HepG2 (cell line): ENCODE measurements around the gene MGAT2. TPM values are rescaled to one million over a fixed set of nuclear protein-coding genes. Genes with fewer than 3 reads are reported as not detected.

Experiments
- ATAC-seq: fragments of 200-7000 bp; cut with Tn5 transposase; 3 replicates; pipeline ENCODE4 v1.9.1; 2020; ENCODE audit warnings: mild to moderate bottlenecking, moderate library complexity
- BruUV-seq: library from RNA; stranded (reverse); fragments of 400-500 nt; replicated peaks from 2 replicates; lab custom pipeline; 2021; lab: Mats Ljungman, UMichigan
- CTCF ChIA-PET: fragments of 300-600 bp; formaldehyde crosslinking; extraction: SDS; loops from one replicate; lab custom pipeline; 2021; ENCODE audit warnings: low total read pairs, inconsistent platforms, low intra/inter-chr PET ratio; lab: Yijun Ruan, JAX
- POLR2A ChIA-PET: fragments of 350-600 bp; sonication (Branson Sonifier 250); formaldehyde crosslinking; loops from one replicate; lab custom pipeline; 2020; ENCODE audit warnings: antibody characterized with exemption, inconsistent platforms; lab: Yijun Ruan, JAX
- DNase-seq: peaks from one replicate; pipeline ENCODE4 v3.0.0-alpha.2; 2015; ENCODE audit warnings: low spot score
- FAIRE-seq: peaks from 3 replicates; lab custom pipeline; 2011; peaks lifted over from hg19 to GRCh38; lab: Jason Lieb, UNC
- H2AFZ ChIP-seq: one replicate; pipeline ENCODE4 v1.6.1; 2011; ENCODE audit warnings: low read length, inconsistent platforms
- H3K27ac ChIP-seq: fragments of 300-600 bp; 3 replicates; pipeline ENCODE4 v1.8.0; 2011; ENCODE audit warnings: mixed run types, mild to moderate bottlenecking, mixed read lengths, low read length, inconsistent platforms; ENCODE audit not compliant: insufficient read depth; ENCODE audit errors: extremely low read length
- H3K27me3 ChIP-seq, 2 experiments: fragments of 200-600 bp in 1 of 2; 2 replicates in 1 of 2; 3 replicates in 1 of 2; pipeline versions ENCODE4 v1.6.0 to v1.8.0; 2011; ENCODE audit warnings: low read length in 2 of 2, mild to moderate bottlenecking in 2 of 2, moderate library complexity in 2 of 2, inconsistent platforms in 1 of 2; ENCODE audit not compliant: insufficient read depth in 2 of 2, control insufficient read depth in 1 of 2
- H3K36me3 ChIP-seq, 2 experiments: fragments of 200-600 bp in 1 of 2; replicated peaks in 1 of 2; 2 replicates in 1 of 2; 3 replicates in 1 of 2; pipeline versions ENCODE4 v1.5.1 to v1.8.0; 2011; ENCODE audit warnings: low read length in 2 of 2, inconsistent platforms in 1 of 2; ENCODE audit not compliant: insufficient read depth in 2 of 2, control insufficient read depth in 1 of 2
- H3K4me1 ChIP-seq: 2 replicates; pipeline ENCODE4 v1.5.1; 2012; ENCODE audit warnings: low read length, inconsistent platforms; ENCODE audit not compliant: insufficient read depth
- H3K4me2 ChIP-seq: 2 replicates; pipeline ENCODE4 v1.6.0; 2011; ENCODE audit warnings: low read depth, low read length, inconsistent platforms
- H3K4me3 ChIP-seq, 3 experiments: fragments of 200-600 bp in 1 of 3; sonication (generic), shearing (Covaris generic) in 1 of 3; replicated peaks in 1 of 3; 2 replicates each; pipeline ENCODE4 v1.5.1; 2011 to 2016; ENCODE audit warnings: low read length in 3 of 3, inconsistent platforms in 2 of 3, low read depth in 2 of 3, mild to moderate bottlenecking in 2 of 3, control low read depth in 1 of 3, mixed read lengths in 1 of 3; ENCODE audit not compliant: insufficient read depth in 1 of 3
- H3K79me2 ChIP-seq: one replicate; pipeline ENCODE4 v1.6.1; 2011; ENCODE audit warnings: low read length, inconsistent platforms; ENCODE audit not compliant: insufficient read depth
- H3K9ac ChIP-seq: 2 replicates; pipeline ENCODE4 v1.6.0; 2011; ENCODE audit warnings: mild to moderate bottlenecking, low read depth, low read length, inconsistent platforms; ENCODE audit not compliant: insufficient read depth
- H3K9me3 ChIP-seq: 2 replicates; pipeline ENCODE4 v1.5.1; 2012; ENCODE audit warnings: mild to moderate bottlenecking, low read length
- H4K20me1 ChIP-seq: 2 replicates; pipeline ENCODE4 v1.6.0; 2011; ENCODE audit warnings: inconsistent platforms, mild to moderate bottlenecking, low read length, moderate library complexity; ENCODE audit not compliant: insufficient read depth
- AGO2 ChIP-seq: fragments of 200-400 bp; formaldehyde crosslinking; optimal IDR thresholded peaks from 2 replicates; pipeline ENCODE3; 2017; ENCODE audit warnings: mild to moderate bottlenecking, low read depth, low read length, moderate library complexity
- BORCS8-MEF2B ChIP-seq: sonication (generic); formaldehyde crosslinking; IDR thresholded peaks from 2 replicates; pipeline ENCODE4 v1.8.0; 2022; ENCODE audit warnings: mild to moderate bottlenecking, missing genetic modification reagents
- ETV6 ChIP-seq: sonication (generic); formaldehyde crosslinking; conservative IDR thresholded peaks from 2 replicates; pipeline ENCODE4 v1.4.0; 2020; ENCODE audit warnings: missing genetic modification reagents
- MAFG ChIP-seq: sonication (generic); formaldehyde crosslinking; IDR thresholded peaks from 2 replicates; pipeline ENCODE4 v1.5.1; 2020; ENCODE audit warnings: mild to moderate bottlenecking, missing genetic modification reagents
- U2AF2 ChIP-seq: fragments of 200-400 bp; formaldehyde crosslinking; IDR thresholded peaks from 2 replicates; pipeline ENCODE4 v1.6.1; 2017; ENCODE audit warnings: low read depth, mild to moderate bottlenecking, low read length
- ZC3H4 ChIP-seq: sonication (generic); formaldehyde crosslinking; IDR thresholded peaks from 2 replicates; pipeline ENCODE4 v1.4.0; 2020; ENCODE audit warnings: missing genetic modification reagents, borderline replicate concordance
- ZNF44 ChIP-seq: sonication (generic); formaldehyde crosslinking; IDR thresholded peaks from 2 replicates; pipeline ENCODE4 v1.5.1; 2020; ENCODE audit warnings: mild to moderate bottlenecking, missing genetic modification reagents
- ZNF674 ChIP-seq: sonication (generic); formaldehyde crosslinking; IDR thresholded peaks from 2 replicates; pipeline ENCODE4 v1.5.0; 2020; ENCODE audit warnings: low read depth, mild to moderate bottlenecking, missing genetic modification reagents
- ZNF709 ChIP-seq: sonication (generic); formaldehyde crosslinking; IDR thresholded peaks from 2 replicates; pipeline ENCODE4 v1.5.0; 2020; ENCODE audit warnings: mild to moderate bottlenecking, missing genetic modification reagents
- WGBS: methylation state at CpG from one replicate; pipeline ENCODE4 v1.1.6; 2017; ENCODE audit warnings: low lambda C conversion rate; 5-methylcytosine and 5-hydroxymethylcytosine counted together
- in situ Hi-C: cut with HindIII; loops from 2 replicates; pipeline ENCODE4 v1.10.0; 2017; ENCODE audit warnings: low pct_unique_long_range_greater_than_20kb; ENCODE audit not compliant: extremely low pct_ligation_motif_present
- intact Hi-C: fragments of 100-400 bp; cut with micrococcal nuclease; formaldehyde crosslinking; loops from one replicate; pipeline ENCODE4 v1.10.0; 2022; ENCODE audit not compliant: unreplicated experiment
- polyA plus RNA-seq, 8 experiments: library from polyadenylated mRNA; depleted of rRNA in 3 of 8; stranded (reverse) in 7 of 8; unstranded in 1 of 8; fragments of >200 nt; fragmentation: Illumina TruSeq in 4 of 8; extraction: Trizol in 4 of 8; gene quantifications; 2 replicates each; pipeline versions ENCODE4 v1.2.1 to v1.2.3, GENCODE V29; 2011 to 2016; ENCODE audit warnings: low read depth in 4 of 8, missing spikeins in 1 of 8, mixed read lengths in 1 of 8; ENCODE audit not compliant: insufficient read depth in 1 of 8
- total RNA-seq, 5 experiments: library from RNA; depleted of rRNA; stranded (reverse); fragments of >200 nt; fragmentation: Illumina TruSeq; extraction: Trizol; gene quantifications; 2 replicates each; pipeline ENCODE4 v1.2.3, GENCODE V29; 2016; ENCODE audit warnings: low read depth in 1 of 5
- TF ChIP-seq, protein P1 (sequence below): sonication (generic); IDR thresholded peaks from 2 replicates; pipeline ENCODE4 v1.6.1; 2016; ENCODE audit warnings: low read depth, borderline replicate concordance
- TF ChIP-seq, protein P2 (sequence below): sonication (generic); formaldehyde crosslinking; IDR thresholded peaks from 2 replicates; pipeline ENCODE4 v1.4.0; 2020; ENCODE audit warnings: missing genetic modification reagents
- TF ChIP-seq, protein P3 (sequence below): sonication (generic); formaldehyde crosslinking; IDR thresholded peaks from 2 replicates; pipeline ENCODE4 v1.9.0; 2021; ENCODE audit warnings: missing genetic modification reagents, borderline replicate concordance
- TF ChIP-seq, protein P4 (sequence below): sonication (generic); formaldehyde crosslinking; IDR thresholded peaks from 2 replicates; pipeline ENCODE4 v1.9.0; 2021; ENCODE audit warnings: missing genetic modification reagents, mild to moderate bottlenecking, borderline replicate concordance

The MGAT2 gene
- total and polyA plus RNA-seq, 2 of the 13 experiments (the other 11 are each of a cell fraction or from before 2014, with no cell fraction given), result 12.9 to 51.9 TPM

DNA sequence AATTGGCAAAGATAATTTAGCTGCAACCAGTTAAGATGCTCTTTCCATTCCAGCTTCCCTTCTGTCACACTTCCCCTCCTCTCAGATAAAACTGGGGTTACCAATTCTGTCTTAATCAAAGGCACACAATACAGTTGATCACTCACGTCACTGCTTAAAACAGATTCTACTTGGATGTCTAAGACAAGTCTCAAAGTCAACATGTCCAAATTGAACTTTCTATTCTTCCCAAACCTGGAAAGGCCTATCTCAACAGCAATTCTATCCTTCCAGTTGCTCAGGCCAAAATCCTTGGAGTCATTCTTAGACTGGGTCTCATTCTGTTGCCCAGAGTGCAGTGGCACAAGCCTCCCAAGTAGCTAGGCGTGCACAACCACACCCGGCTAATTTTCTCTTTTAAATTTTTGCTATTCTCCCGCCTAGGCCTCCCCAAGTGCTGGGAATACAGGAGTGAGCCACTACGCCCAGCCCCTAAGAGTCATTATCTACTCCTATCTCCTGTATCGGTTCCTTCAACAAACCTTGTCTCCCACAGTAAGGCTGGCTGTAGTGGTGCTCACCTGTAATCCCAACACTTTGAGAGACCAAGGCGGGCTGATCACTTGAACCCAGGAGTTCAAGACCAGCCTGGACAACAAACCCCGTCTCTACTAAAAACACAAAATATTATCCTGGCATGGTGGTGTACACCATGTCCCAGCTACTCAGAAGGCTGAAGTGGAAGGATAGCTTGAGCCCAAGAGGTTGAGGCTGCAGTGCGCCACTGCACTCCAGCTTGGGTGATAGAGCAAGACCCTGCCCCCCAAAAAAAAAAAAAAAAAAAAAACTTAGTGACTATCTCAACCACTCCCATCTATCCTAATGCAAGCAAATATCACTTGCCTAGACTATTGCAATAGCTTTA is 39.1 kb upstream of the MGAT2 start (continued):
- TF ChIP-seq BORCS8-MEF2B (CRISPR knock-in tag), result no peak
- no peak for TF ChIP-seq U2AF2
- TF ChIP-seq, protein P1, sequence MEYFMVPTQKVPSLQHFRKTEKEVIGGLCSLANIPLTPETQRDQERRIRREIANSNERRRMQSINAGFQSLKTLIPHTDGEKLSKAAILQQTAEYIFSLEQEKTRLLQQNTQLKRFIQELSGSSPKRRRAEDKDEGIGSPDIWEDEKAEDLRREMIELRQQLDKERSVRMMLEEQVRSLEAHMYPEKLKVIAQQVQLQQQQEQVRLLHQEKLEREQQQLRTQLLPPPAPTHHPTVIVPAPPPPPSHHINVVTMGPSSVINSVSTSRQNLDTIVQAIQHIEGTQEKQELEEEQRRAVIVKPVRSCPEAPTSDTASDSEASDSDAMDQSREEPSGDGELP, result no peak
- TF ChIP-seq MAFG (CRISPR knock-in tag), result no peak
- TF ChIP-seq ETV6, result no peak

DNA sequence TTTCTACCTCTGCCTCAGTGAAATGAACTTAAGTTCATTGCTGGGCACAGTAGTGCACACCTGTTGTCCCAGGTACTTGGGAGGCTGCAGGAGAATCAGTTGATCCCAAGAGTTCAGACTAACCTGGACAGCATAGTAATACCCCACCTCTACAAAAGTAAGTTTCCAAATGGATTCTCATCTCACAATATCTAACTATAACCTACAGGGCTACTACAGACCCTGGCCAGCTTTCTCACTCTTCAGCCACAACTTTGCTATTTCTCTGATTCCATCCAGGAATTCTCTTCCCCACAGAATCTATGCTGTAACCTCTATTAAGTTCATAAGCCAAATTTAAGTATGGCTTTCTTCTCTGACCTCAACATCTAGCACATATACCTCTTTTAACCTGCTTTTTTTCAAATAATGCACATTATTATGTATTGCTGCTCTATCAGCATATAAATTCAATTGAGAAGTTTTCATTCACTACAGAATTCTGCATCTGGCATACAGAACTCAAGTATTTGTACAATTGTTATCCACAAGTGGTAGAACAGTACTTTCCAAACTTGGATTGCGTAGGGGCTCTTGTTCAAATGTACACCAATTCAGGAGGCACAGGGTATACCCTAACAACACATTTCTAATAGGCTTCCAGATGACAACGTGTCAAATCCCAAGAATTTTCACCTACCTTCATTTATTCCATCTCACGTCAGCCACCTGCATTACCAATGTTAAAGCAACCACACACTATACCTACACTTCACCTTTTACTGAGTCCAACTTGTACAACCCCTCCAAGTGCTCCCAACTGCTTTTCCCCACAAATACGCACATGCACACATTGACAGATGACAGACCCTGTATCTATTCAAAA is 38.3 kb upstream of the MGAT2 start:
- POLR2A ChIA-PET, result interaction anchor here (2.3 kb wide), 1 partner anchor 38 kb away, joined by 8 read pairs; the partner anchor contains the start of genes MGAT2 and RPL36AL
- Histone ChIP-seq H3K27ac (peak overlapping the region; percentile 21), H3K79me2 (peaks cover 61% of the 10 kb centered on the region), H3K4me2 (peak overlapping the region; percentile 75), H3K27me3 (no peaks in the 10 kb centered on the region; a peak in 1 of 5 replicates), H2AFZ (no peak overlapping the region), H3K9ac (no peak overlapping the region), H3K36me3 (peaks cover 8 to 23% of the 10 kb centered on the region in 2 experiments), H3K4me3 (no peak overlapping the region), H3K4me1 (peaks cover 34% of the 10 kb centered on the region), H4K20me1 (peaks cover 57% of the 10 kb centered on the region), H3K9me3 (no peaks in the 10 kb centered on the region)
- DNase-seq (no peak), FAIRE-seq (no peak), ATAC-seq (no peak)
- CTCF ChIA-PET, result no interaction called here
- BruUV-seq, result no TSS peak
- in situ Hi-C loops (no loop called here), intact Hi-C loops (no loop called here)
- 91% methylated on average over 4 of the region's 4 CpGs for WGBS
- TF ChIP-seq ZNF709 (CRISPR knock-in tag), result no peak
- no peak for TF ChIP-seq ZNF44
- TF ChIP-seq, protein P2, sequence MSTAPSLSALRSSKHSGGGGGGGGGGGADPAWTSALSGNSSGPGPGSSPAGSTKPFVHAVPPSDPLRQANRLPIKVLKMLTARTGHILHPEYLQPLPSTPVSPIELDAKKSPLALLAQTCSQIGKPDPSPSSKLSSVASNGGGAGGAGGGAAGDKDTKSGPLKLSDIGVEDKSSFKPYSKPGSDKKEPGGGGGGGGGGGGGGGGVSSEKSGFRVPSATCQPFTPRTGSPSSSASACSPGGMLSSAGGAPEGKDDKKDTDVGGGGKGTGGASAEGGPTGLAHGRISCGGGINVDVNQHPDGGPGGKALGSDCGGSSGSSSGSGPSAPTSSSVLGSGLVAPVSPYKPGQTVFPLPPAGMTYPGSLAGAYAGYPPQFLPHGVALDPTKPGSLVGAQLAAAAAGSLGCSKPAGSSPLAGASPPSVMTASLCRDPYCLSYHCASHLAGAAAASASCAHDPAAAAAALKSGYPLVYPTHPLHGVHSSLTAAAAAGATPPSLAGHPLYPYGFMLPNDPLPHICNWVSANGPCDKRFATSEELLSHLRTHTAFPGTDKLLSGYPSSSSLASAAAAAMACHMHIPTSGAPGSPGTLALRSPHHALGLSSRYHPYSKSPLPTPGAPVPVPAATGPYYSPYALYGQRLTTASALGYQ (CRISPR knock-in tag), result no peak
- TF ChIP-seq ZNF674 (CRISPR knock-in tag), result no peak
- TF ChIP-seq ZC3H4 (CRISPR knock-in tag), result peak; percentile 72; the same call in 1 of the 2 replicates
- TF ChIP-seq, protein P3, sequence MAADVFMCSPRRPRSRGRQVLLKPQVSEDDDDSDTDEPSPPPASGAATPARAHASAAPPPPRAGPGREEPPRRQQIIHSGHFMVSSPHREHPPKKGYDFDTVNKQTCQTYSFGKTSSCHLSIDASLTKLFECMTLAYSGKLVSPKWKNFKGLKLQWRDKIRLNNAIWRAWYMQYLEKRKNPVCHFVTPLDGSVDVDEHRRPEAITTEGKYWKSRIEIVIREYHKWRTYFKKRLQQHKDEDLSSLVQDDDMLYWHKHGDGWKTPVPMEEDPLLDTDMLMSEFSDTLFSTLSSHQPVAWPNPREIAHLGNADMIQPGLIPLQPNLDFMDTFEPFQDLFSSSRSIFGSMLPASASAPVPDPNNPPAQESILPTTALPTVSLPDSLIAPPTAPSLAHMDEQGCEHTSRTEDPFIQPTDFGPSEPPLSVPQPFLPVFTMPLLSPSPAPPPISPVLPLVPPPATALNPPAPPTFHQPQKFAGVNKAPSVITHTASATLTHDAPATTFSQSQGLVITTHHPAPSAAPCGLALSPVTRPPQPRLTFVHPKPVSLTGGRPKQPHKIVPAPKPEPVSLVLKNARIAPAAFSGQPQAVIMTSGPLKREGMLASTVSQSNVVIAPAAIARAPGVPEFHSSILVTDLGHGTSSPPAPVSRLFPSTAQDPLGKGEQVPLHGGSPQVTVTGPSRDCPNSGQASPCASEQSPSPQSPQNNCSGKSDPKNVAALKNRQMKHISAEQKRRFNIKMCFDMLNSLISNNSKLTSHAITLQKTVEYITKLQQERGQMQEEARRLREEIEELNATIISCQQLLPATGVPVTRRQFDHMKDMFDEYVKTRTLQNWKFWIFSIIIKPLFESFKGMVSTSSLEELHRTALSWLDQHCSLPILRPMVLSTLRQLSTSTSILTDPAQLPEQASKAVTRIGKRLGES (CRISPR knock-in tag), result no peak
- TF ChIP-seq AGO2, result peak; percentile 48
- TF ChIP-seq, protein P4, sequence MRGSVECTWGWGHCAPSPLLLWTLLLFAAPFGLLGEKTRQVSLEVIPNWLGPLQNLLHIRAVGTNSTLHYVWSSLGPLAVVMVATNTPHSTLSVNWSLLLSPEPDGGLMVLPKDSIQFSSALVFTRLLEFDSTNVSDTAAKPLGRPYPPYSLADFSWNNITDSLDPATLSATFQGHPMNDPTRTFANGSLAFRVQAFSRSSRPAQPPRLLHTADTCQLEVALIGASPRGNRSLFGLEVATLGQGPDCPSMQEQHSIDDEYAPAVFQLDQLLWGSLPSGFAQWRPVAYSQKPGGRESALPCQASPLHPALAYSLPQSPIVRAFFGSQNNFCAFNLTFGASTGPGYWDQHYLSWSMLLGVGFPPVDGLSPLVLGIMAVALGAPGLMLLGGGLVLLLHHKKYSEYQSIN, result no peak
